ES-I3 (cell line): Measurements from ENCODE around the gene HNRNPLL.

ENCODE experiments used
- H3K36me3 ChIP-seq: 2 replicates; pipeline ENCODE4 v1.6.1; 2013; ENCODE audit warnings: mild to moderate bottlenecking, low read length, control low read depth, moderate library complexity; ENCODE audit not compliant: insufficient read depth
- H3K4me1 ChIP-seq: 2 replicates; pipeline ENCODE4 v1.6.1; 2013; ENCODE audit warnings: mild to moderate bottlenecking, control low read depth, low read length; ENCODE audit not compliant: insufficient read depth
- H3K9ac ChIP-seq: 2 replicates; pipeline ENCODE4 v1.6.1; 2013; ENCODE audit warnings: low read depth, mild to moderate bottlenecking, low read length, moderate library complexity
- H3K9me3 ChIP-seq: 2 replicates; pipeline ENCODE4 v1.6.1; 2013; ENCODE audit warnings: mild to moderate bottlenecking, low read length, moderate library complexity; ENCODE audit not compliant: control insufficient read depth, insufficient read depth

Gene HNRNPLL

DNA sequence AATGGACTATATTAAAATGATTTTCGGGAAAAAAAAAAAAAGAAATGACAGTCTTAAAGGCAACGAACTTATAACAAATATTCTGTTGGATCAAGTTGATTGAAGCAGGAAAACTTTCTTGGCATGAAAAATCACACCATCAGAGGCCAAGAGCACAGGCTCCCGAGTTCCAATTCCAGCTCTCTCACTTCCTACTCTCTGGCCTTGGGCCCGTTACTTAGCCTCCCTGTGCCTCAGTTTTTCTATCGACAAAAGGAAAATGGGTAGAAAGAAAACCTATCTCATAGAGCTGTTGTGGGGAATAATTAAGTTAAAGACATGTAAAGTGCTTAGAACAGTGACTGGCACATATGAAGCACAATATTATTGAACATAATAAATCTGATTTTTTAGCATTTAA, 74.2 kb downstream of the HNRNPLL start:
- peaks cover 2% of the 10 kb centered on the region; the same call in 1 of the 2 replicates for H3K4me1 ChIP-seq
- no peaks in the 10 kb centered on the region for H3K36me3 ChIP-seq
- no peaks in the 10 kb centered on the region for H3K9me3 ChIP-seq
- peak overlapping the region; percentile 54; the same call in 1 of the 2 replicates for H3K9ac ChIP-seq

DNA sequence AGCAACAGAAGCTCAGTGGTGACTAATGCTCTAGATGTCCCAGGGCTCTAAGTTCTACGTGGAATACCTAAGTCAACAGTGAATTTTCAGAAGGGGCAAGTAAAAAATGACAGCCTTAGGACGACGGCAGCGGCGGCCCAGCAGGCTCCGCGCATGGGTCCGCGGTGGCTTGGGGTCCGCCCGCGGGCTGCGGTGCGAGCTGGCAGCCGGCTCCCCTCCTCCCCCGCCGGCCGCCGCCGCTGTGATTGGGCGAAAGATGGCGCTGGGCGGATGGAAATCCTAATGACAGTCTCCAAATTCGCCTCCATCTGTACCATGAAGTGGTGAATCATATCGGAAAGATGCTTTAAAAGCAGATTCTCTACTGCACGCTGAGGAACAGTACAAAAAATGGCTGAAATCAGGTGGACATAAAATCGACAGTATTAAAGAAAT, 74.7 kb downstream of the HNRNPLL start:
- Histone ChIP-seq H3K36me3 (no peaks in the 10 kb centered on the region), H3K4me1 (peaks cover 7% of the 10 kb centered on the region; the same call in 1 of the 2 replicates), H3K9ac (peak overlapping the region; percentile 54; the same call in 1 of the 2 replicates), H3K9me3 (no peaks in the 10 kb centered on the region)

DNA sequence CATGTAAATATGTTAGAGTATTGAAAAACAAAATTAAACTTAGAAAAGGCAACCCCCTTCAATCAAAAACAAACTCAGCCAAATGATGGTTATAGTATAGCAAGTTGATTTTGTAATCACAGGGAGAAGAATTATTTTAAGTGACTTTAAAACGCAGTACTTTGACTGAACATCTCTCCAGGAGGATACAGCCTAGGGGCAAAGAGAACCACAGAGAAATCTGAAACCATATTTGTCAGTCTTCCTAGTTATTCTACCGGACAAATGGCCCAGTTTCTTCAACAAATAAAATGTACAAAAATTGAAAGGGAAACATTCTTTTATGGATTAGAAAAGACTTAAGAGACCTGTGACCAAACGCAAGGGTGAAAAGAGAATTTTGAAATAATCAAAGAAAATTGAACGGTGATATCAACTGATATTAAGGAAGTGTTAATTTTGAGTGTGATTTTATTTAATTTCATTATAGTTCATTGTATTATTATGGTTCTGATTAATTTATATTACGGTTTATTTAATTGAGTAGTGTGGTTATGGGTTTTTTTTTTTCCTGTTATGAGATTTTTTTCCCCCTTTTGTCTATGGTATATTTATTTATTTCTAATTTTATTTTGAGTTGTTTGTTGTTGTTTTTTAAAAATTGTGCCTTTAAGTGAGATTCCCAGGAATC, 75.3 kb downstream of the HNRNPLL start:
- H3K9me3 ChIP-seq: no peaks in the 10 kb centered on the region
- H3K9ac ChIP-seq: peak overlapping the region; percentile 54
- no peaks in the 10 kb centered on the region for H3K36me3 ChIP-seq
- peaks cover 9% of the 10 kb centered on the region; the same call in 1 of the 2 replicates for H3K4me1 ChIP-seq

DNA sequence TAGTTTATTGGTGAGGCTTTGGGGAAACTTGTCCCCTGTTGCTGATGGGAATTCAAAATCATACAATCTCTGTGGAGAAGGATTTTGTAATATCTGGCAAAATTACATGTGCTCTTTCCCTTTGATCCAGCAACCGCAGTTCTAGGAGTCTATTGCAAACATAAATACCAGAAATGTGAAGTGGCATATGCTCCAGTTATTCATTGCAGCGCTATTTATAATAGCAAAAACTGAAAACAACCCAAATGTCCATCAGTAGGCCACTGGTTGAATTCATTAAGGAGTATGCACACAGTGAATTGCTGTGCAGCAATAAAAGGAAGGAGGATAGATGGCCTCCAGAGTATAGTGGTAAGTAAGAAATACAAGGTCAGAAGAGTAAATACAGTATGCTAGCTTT, 76.5 kb downstream of the HNRNPLL start:
- Histone ChIP-seq H3K9ac (no peak overlapping the region), H3K36me3 (no peaks in the 10 kb centered on the region), H3K4me1 (peaks cover 9% of the 10 kb centered on the region; the same call in 1 of the 2 replicates), H3K9me3 (no peaks in the 10 kb centered on the region)

DNA sequence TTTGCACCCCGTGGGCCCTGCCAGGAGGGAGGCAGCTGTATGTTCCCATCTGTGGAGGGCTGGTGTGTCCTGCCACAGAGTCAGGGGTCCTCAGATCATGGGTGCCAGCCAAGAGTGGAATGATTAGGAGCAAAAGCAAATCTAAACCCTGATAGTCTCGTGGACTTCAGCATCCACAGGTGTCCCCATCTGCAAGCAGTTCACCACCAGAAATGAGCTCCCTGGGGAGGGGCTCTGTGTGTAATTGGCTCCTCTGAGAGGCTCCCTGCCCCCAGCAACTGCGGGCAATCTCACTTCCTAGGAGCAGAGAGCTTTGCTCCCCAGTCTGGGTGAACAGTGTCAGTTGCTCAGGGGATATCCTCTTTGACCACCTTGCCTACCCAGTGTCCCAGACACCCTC, 78.1 kb downstream of the HNRNPLL start:
- no peaks in the 10 kb centered on the region for H3K9me3 ChIP-seq
- no peak overlapping the region for H3K9ac ChIP-seq
- no peaks in the 10 kb centered on the region for H3K36me3 ChIP-seq
- H3K4me1 ChIP-seq: peaks cover 9% of the 10 kb centered on the region; the same call in 1 of the 2 replicates

DNA sequence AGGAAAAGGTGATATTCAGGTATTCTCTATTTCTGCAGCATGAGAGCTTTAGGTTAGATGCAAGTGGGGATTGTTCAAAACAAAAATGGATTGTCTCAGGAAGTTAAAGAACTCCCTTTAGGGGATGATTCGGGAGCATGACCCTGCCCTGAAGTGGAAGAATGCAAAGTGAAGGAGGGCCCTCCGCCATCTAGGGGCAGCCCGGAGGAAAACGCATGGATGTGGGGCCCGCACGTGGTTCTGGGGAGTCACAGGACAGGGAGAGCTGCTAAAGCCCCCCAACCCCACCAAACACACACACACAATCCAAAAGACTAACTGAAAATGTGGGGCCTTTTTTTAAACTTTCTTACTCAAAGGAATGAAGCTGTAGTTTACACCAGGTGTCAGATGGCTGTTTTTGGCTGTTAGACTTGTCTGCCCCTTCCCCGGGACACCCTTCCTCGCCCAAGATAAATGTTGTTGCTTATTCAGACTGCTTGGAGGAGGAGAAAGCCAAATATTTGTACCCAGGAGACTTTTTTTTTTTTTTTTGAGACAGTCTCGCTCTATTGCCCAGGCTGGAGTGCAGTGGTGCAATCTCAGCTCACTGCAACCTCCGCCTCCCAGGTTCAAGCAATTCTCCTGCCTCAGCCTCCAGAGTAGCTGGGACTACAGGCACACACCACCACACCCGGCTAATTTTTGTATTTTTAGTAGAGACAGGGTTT, 78.8 kb downstream of the HNRNPLL start:
- no peaks in the 10 kb centered on the region for H3K9me3 ChIP-seq
- no peak overlapping the region for H3K9ac ChIP-seq
- H3K4me1 ChIP-seq: peaks cover 9% of the 10 kb centered on the region; the same call in 1 of the 2 replicates
- no peaks in the 10 kb centered on the region for H3K36me3 ChIP-seq

DNA sequence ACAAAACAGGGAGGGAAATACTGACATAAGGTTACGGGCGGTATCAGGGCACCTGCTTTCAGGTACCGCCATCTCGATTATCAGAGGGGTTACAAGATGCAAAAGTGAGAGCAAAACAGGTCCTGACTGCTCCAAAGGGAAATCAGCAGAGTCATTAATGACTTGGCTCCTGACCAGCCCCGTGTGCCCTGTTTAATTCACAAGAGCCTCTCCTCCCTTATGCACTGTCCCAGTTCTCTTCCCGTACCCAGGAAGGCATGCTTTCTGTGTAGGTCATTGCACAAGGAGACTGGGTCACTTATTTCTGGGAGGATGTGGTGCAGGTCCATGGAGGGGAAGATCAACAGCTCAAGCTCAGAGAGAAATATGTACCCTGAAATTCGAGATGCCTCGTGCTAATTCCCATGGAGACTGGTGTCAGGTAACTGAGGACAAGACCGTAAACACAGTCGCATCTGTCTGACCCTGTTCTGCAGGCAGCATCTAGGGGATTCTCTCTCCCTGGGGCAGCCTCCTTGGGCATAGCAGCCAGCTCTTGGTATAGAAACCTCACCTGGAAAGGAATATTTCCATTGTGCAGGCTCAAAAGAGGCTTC, 79.9 kb downstream of the HNRNPLL start:
- Histone ChIP-seq H3K9ac (no peak overlapping the region), H3K9me3 (no peaks in the 10 kb centered on the region), H3K4me1 (peaks cover 9% of the 10 kb centered on the region; the same call in 1 of the 2 replicates), H3K36me3 (no peaks in the 10 kb centered on the region)

DNA sequence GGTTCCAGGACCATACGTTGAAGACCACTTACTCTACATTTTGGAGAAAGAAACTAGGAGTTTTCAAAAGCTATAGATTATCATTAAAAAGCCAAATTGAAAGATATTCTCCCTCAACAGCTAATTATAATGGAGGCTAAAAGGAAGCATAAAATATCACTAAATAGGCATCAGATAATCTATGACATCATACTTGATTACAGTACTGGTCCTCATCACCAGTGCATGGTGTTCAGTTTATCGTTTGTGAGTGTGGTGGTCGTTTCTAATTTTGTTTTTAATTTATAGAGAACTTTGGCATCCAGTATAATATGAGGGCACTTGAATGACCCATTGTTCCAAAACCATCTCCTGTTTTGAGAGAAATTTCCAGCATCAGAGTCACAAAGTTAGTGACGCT, 80.9 kb downstream of the HNRNPLL start:
- Histone ChIP-seq H3K36me3 (no peaks in the 10 kb centered on the region), H3K9ac (no peak overlapping the region), H3K4me1 (peaks cover 9% of the 10 kb centered on the region; the same call in 1 of the 2 replicates), H3K9me3 (no peaks in the 10 kb centered on the region)

DNA sequence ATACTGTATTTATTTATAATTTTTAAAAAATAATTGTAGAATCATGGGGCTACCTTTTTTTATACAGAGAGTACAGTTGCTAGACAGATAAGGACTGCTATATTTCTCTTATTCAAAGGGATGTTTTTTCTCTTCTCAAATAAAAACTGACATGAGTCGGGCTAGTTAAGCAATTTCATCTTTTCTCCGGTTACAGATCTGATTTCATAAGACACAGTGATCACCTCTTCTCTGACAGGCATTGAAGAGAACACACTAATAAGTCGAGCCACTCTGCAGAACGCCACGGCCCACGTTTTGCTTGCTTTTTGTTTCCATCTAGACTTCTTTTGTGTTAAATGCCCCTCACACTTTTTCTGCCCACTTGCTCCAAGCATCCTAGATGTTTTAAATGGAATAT, 85.4 kb downstream of the HNRNPLL start:
- Histone ChIP-seq H3K36me3 (no peaks in the 10 kb centered on the region), H3K9ac (no peak overlapping the region; the same call in 1 of the 2 replicates), H3K9me3 (no peaks in the 10 kb centered on the region), H3K4me1 (no peaks in the 10 kb centered on the region)

DNA sequence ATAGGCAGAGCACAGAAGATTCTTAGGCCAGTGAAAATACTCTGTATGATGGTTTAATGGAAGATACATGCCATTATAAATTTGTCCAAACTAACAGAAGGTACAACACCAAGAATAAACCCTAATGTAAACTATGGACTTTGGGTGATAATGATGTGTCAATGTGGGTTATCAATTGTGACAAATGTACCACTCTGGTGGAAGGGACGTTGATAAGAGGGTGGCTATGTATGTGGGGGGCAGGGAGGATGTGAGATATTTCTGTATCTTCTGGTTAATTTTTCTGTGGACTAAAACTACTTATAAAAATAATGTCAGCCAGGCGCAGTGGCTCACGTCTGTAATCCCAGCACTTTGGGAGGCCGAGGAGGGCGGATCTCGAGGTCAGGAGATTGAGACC, 86.2 kb downstream of the HNRNPLL start:
- H3K9ac ChIP-seq: no peak overlapping the region
- H3K36me3 ChIP-seq: no peaks in the 10 kb centered on the region
- H3K9me3 ChIP-seq: no peaks in the 10 kb centered on the region
- no peaks in the 10 kb centered on the region for H3K4me1 ChIP-seq

DNA sequence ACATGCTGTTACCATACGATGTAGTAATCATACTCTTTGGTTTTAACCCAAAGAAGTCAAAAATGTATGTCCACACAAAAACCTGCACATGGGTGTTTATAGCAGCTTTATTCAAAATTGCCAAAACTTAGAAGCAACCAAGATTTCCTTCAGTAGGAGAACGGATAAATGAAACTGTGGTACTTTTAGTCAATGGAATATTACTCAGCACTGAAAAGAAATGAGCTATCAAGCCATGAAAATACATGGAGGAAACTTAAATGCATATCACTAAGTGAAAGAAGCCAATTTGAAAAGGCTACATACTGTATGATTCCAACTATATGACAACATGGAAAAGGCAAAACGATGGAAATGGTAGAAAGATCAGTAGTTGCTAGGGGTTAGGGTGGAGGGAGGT, 86.6 kb downstream of the HNRNPLL start:
- Histone ChIP-seq H3K9ac (no peak overlapping the region), H3K9me3 (no peaks in the 10 kb centered on the region), H3K4me1 (no peaks in the 10 kb centered on the region), H3K36me3 (no peaks in the 10 kb centered on the region)

DNA sequence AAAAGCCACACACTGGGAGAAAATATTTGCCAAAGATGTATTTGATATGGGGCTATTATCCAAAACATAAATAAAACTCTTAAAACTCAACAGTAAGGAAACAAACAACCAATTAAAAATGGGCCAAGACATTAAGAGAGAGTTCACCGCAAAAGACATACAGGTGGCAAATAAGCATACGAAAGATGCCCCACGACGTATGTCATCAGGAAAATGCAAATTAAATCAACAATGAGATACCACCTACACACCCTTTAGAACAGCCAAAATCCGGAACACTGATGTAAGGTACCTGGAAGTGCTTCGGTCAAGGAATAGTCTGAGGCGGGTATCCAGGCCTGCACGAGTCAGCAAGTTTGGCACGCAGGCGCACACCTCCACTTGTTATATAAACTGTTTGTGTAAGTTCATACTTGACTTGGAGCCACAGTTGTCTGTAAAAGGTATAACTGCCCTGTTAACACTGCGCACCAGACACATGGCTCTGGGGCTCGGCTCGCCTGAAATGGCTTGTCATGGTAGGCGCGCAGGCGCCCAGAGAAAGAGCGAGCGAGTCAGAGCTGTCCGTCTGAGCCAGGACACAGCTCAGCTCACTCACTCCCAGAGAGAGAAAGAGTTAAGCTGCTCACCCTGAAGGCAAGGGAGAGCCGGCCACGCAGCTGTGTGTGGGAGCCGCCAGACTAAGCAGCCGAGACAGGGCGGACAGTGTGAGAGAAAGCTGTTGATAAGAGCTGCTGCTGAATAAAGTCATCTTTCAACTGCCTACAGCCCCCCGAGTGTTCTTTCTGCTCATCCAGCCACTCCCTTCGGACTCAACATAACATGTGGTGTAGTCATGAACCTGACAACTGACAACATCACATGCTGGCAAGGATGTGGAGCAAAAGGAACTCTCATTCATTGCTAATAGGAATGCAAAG, 87.3 kb downstream of the HNRNPLL start:
- Histone ChIP-seq H3K9me3 (no peaks in the 10 kb centered on the region), H3K4me1 (no peaks in the 10 kb centered on the region), H3K36me3 (no peaks in the 10 kb centered on the region), H3K9ac (no peak overlapping the region)

DNA sequence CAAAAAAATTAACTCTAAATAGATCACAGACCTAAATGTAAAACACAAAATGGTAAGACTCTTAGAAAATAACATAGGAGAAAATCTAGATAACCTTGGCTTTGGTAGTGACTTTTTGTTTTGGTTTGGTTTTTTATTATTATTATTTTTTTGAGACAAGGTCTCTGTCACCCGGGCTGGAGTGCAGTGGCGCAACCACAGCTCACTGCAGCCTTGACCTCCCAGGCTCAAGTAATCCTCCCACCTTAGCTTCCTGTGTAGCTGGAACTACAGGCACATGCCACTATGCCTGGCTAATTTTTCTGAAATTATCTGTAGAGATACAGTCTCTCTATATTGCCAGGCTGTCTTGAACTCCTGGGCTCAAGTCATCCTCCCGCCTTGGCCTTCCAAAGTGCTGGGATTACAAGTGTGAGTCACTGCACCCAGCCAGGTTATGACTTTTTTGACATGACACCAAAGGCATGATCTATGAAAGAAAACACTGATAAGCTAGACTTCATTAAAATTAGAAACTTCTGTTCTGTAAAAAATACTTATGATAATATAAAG, 88.0 kb downstream of the HNRNPLL start:
- Histone ChIP-seq H3K4me1 (no peaks in the 10 kb centered on the region), H3K9me3 (no peaks in the 10 kb centered on the region), H3K9ac (no peak overlapping the region), H3K36me3 (no peaks in the 10 kb centered on the region)

DNA sequence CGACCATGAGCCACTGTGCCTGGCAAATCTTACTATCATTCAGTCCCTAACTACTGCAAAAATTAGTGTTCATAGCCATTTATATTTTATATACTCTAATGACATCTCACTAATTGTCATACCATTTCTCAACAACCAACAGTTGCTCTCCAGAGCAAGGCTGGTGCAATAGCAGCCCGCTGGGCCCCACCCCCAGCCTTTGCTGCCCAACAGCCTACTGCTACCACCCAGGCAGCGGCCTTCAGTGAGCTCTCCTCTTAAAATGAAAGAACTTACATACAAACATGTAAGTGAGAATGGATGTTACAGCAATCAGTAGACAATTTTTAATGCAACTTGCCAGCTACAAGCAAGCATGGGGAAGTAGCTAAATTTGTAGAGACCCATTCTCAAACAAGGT, 90.5 kb downstream of the HNRNPLL start:
- no peaks in the 10 kb centered on the region for H3K36me3 ChIP-seq
- H3K9me3 ChIP-seq: no peaks in the 10 kb centered on the region
- H3K4me1 ChIP-seq: no peaks in the 10 kb centered on the region
- no peak overlapping the region for H3K9ac ChIP-seq
